H7 (cell line): ENCODE data around the gene GAPT. TPM values are rescaled to one million over a fixed set of nuclear protein-coding genes. Genes with fewer than 3 reads are reported as not detected.

ENCODE experiments used
- total RNA-seq: library from RNA; depleted of rRNA; stranded (reverse); fragments of >200 nt; shearing (Covaris generic); gene quantifications from 2 replicates; pipeline ENCODE4 v1.2.3, GENCODE V29; 2014; rRNA removed

The GAPT gene
- total RNA-seq, 1 experiment from 2014 or later, result not detected

Other genes with a start within 250 kb of the GAPT start
- gene PLK2, start 31.3 kb upstream of the GAPT start, total RNA-seq, result 7.1 and 7.7 TPM in 2 replicates
- gene RAB3C, start 91.6 kb downstream of the GAPT start, total RNA-seq, result 6.2 and 11.5 TPM in 2 replicates